GM23248 (cell line): ENCODE results near the gene RAB38.

Experiments
- EZH2 ChIP-seq: fragments of 200-600 bp; sonication (generic); IDR thresholded peaks from 2 replicates; pipeline ENCODE4 v1.6.1; 2018; ENCODE audit warnings: antibody characterized with exemption, mild to moderate bottlenecking; ENCODE audit not compliant: insufficient read depth, poor library complexity, severe bottlenecking
- EZH2phosphoT487 ChIP-seq: fragments of 200-600 bp; sonication (generic); IDR thresholded peaks from 2 replicates; pipeline ENCODE4 v1.6.1; 2018; ENCODE audit warnings: antibody characterized with exemption, moderate library complexity, mild to moderate bottlenecking, low read depth; ENCODE audit not compliant: insufficient read depth

GRCh38 chr11:88151709-88152265, 23.5 kb downstream of the RAB38 start:
- TF ChIP-seq EZH2 (no peak), EZH2phosphoT487 (no peak)
